ENCODE results near the gene INTS4.
A peak's percentile ranks its signal among the peaks of the same experiment; 100 is the strongest.
"Not testable (repeated sequence)": the region's sequence is repeated elsewhere in the genome, so short reads cannot be mapped to it uniquely, and the experiment has no call there.

Gene INTS4

GRCh38 chr11:77942465-77942864 is 52.0 kb downstream of the INTS4 start:
- not testable (repeated sequence) for DNase-seq

GRCh38 chr11:77933596-77933995 is 60.9 kb downstream of the INTS4 start:
- DNase-seq: not testable (repeated sequence)

- not testable (repeated sequence) for DNase-seq
Measured at GRCh38 chr11:77930334-77931208, 63.9 kb downstream of the INTS4 start.

GRCh38 chr11:77917713-77918112 is 76.8 kb downstream of the INTS4 start:
- DNase-seq: not testable (repeated sequence)

- DNase-seq: not testable (repeated sequence)
Measured at GRCh38 chr11:77914307-77914791, 80.1 kb downstream of the INTS4 start.

GRCh38 chr11:77913608-77914306 is 80.7 kb downstream of the INTS4 start:
- not testable (repeated sequence) for DNase-seq

GRCh38 chr11:77910828-77911227 is 83.6 kb downstream of the INTS4 start:
- not testable (repeated sequence) for DNase-seq

- no peak for DNase-seq
Measured at GRCh38 chr11:77909277-77909676, 85.2 kb downstream of the INTS4 start.

GRCh38 chr11:77908835-77909234 is 85.6 kb downstream of the INTS4 start:
- peak; percentile 77 for DNase-seq

GRCh38 chr11:77894949-77895348 is 99.5 kb downstream of the INTS4 start:
- DNase-seq: not testable (repeated sequence)

- not testable (repeated sequence) for DNase-seq
Measured at GRCh38 chr11:77891703-77892102, 102.8 kb downstream of the INTS4 start.

GRCh38 chr11:77891256-77891655 is 103.2 kb downstream of the INTS4 start:
- not testable (repeated sequence) for DNase-seq

- peak; percentile 63 for DNase-seq
Measured at GRCh38 chr11:77890619-77891056, 103.8 kb downstream of the INTS4 start.

- not testable (repeated sequence) for DNase-seq
Measured at GRCh38 chr11:77890100-77890614, 104.3 kb downstream of the INTS4 start.

GRCh38 chr11:77889045-77889444 is 105.4 kb downstream of the INTS4 start:
- not testable (repeated sequence) for DNase-seq

- DNase-seq: no peak
Measured at GRCh38 chr11:77886401-77886800, 108.1 kb downstream of the INTS4 start.

GRCh38 chr11:77884829-77885190 is 109.7 kb downstream of the INTS4 start:
- DNase-seq: no peak

GRCh38 chr11:77884186-77884828 is 110.2 kb downstream of the INTS4 start:
- no peak for DNase-seq

GRCh38 chr11:77883775-77884174 is 110.7 kb downstream of the INTS4 start:
- no peak for DNase-seq

- DNase-seq: no peak
Measured at GRCh38 chr11:77882396-77882795, 112.1 kb downstream of the INTS4 start.

GRCh38 chr11:77879218-77879617 is 115.2 kb downstream of the INTS4 start:
- DNase-seq: no peak

GRCh38 chr11:77878247-77878646 is 116.2 kb downstream of the INTS4 start:
- DNase-seq: not testable (repeated sequence)

GRCh38 chr11:77876045-77876444 is 118.4 kb downstream of the INTS4 start:
- DNase-seq: no peak

All from NCI-H82 (cell line).